ENCODE results near the gene MID1IP1. TPM values are rescaled to one million over a fixed set of nuclear protein-coding genes. Genes with fewer than 3 reads are reported as not detected.

MID1IP1 gene
- total RNA-seq, 4 donors from 2014 or later, result 51.5 to 119 (median 69.0) TPM

DNA sequence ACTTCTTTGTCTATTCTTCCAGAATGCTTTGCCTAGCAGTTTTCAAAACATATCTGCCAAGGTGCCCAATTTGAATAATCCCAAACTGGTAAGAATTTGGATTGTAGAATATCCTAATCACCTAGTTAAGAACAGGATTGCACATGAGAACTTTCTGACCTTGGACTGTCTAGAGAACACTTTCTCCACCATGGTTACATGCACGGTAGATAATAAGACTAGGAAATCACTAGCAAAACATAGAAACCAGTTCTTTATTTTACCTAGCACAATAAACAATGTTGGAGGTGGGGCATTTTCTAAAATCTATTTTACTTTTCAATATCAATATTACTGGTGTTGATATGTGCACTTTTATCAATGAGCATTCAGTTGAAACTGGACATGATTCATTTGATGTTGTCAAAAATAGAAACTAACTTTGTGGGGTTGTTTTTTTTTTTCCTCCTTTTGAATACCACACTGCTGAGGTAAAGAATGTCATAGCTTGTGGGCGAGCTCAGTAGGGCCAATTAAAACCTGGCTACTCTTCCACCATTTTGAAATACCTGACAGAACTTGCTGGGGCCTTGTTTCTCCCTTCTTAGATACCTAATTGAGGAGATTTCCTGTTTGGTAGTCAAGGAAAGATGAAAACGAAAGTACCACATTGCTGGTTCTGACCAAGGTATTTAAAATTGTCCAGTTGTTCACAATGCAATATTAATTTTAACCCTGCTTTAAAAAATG lies 10.4 kb downstream of the MID1IP1 start:
- Histone ChIP-seq H3K27me3 (no peaks in the 10 kb centered on the region), H3K36me3 (no peaks in the 10 kb centered on the region), H3K4me3 (no peak overlapping the region), H3K9me3 (no peaks in the 10 kb centered on the region), H3K4me1 (peaks cover 0 to 14% (median 7%) of the 10 kb centered on the region in 4 donors), H3K27ac (replicated peaks in 1 of 4) (no peak overlapping the region)
- TF ChIP-seq POLR2A (IDR thresholded peaks at IDR 0.05; ENCODE audit: low read depth) (no peak), EP300 (IDR thresholded peaks at IDR 0.05) (no peak), POLR2AphosphoS5 (IDR thresholded peaks at IDR 0.05) (no peak)
- TF ChIP-seq, protein P1, sequence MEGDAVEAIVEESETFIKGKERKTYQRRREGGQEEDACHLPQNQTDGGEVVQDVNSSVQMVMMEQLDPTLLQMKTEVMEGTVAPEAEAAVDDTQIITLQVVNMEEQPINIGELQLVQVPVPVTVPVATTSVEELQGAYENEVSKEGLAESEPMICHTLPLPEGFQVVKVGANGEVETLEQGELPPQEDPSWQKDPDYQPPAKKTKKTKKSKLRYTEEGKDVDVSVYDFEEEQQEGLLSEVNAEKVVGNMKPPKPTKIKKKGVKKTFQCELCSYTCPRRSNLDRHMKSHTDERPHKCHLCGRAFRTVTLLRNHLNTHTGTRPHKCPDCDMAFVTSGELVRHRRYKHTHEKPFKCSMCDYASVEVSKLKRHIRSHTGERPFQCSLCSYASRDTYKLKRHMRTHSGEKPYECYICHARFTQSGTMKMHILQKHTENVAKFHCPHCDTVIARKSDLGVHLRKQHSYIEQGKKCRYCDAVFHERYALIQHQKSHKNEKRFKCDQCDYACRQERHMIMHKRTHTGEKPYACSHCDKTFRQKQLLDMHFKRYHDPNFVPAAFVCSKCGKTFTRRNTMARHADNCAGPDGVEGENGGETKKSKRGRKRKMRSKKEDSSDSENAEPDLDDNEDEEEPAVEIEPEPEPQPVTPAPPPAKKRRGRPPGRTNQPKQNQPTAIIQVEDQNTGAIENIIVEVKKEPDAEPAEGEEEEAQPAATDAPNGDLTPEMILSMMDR (IDR thresholded peaks at IDR 0.05), result no peak
- WGBS, result 52% methylated on average over 3 of the region's 3 CpGs
- intact Hi-C loops (cut with DNase I), result no loop called here
- DNase-seq (ENCODE audit: extremely low spot score), result no peak

DNA sequence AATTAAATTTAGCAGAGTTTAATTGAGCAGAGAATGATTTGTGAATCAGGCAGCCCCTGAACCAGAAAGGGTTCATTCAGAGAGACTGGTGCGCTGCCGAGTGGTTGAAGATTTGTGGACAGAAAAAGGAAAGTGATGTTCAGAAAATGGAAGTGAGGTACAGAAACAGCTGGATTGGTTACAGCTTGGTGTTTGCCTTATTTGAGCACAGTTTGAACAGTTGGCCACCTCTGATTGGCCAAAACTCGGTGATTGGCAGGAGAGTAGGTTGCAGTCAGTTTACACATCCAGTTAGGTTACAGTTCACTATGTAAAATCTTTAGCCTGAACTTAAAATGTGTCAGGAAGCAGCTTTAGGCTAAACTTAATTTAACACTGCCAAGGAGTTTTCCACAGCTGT lies 14.9 kb downstream of the MID1IP1 start:
- TF ChIP-seq POLR2AphosphoS5 (IDR thresholded peaks at IDR 0.05) (no peak), POLR2A (IDR thresholded peaks at IDR 0.05; ENCODE audit: low read depth) (no peak), EP300 (IDR thresholded peaks at IDR 0.05) (no peak)
- TF ChIP-seq, protein P1 (IDR thresholded peaks at IDR 0.05), result no peak
- Histone ChIP-seq H3K4me1 (peaks cover 0 to 7% (median 3%) of the 10 kb centered on the region in 4 donors), H3K36me3 (no peaks in the 10 kb centered on the region), H3K9me3 (no peaks in the 10 kb centered on the region), H3K27me3 (no peaks in the 10 kb centered on the region), H3K27ac (replicated peaks in 1 of 4) (no peak overlapping the region), H3K4me3 (no peak overlapping the region)
- no peak for DNase-seq (ENCODE audit: extremely low spot score)
- WGBS, result 75% methylated on average over 3 of the region's 3 CpGs
- intact Hi-C loops (cut with DNase I), result no loop called here

- Histone ChIP-seq H3K4me3 (no peak overlapping the region), H3K36me3 (no peaks in the 10 kb centered on the region), H3K27me3 (no peaks in the 10 kb centered on the region), H3K27ac (replicated peaks in 1 of 4) (no peak overlapping the region), H3K9me3 (no peaks in the 10 kb centered on the region), H3K4me1 (peaks cover 0 to 7% (median 3%) of the 10 kb centered on the region in 4 donors)
- 31% methylated on average over 2 of the region's 2 CpGs for WGBS
- intact Hi-C loops (cut with DNase I), result no loop called here
- TF ChIP-seq, protein P1 (IDR thresholded peaks at IDR 0.05), result no peak
- no peak for TF ChIP-seq POLR2AphosphoS5 (IDR thresholded peaks at IDR 0.05)
- TF ChIP-seq EP300 (IDR thresholded peaks at IDR 0.05), result no peak
- TF ChIP-seq POLR2A (IDR thresholded peaks at IDR 0.05; ENCODE audit: low read depth), result no peak
- DNase-seq (ENCODE audit: extremely low spot score), result no peak
These were observed 15.9 kb downstream of the MID1IP1 start for GRCh38 chrX:38817004-38817703.

- no peak for DNase-seq (ENCODE audit: extremely low spot score)
- no peak for TF ChIP-seq POLR2A (IDR thresholded peaks at IDR 0.05; ENCODE audit: low read depth)
- no peak for TF ChIP-seq POLR2AphosphoS5 (IDR thresholded peaks at IDR 0.05)
- TF ChIP-seq EP300 (IDR thresholded peaks at IDR 0.05), result no peak
- TF ChIP-seq, protein P1 (IDR thresholded peaks at IDR 0.05), result no peak
- 97% methylated on average over 1 of the region's 1 CpG for WGBS
- no peak overlapping the region for H3K27ac ChIP-seq (replicated peaks in 1 of 4)
- intact Hi-C loops (cut with DNase I), result no loop called here
- H3K4me3 ChIP-seq, result no peak overlapping the region
- H3K9me3 ChIP-seq, result no peaks in the 10 kb centered on the region
- no peaks in the 10 kb centered on the region for H3K27me3 ChIP-seq
- H3K36me3 ChIP-seq, result no peaks in the 10 kb centered on the region
- peaks cover 0 to 7% (median 3%) of the 10 kb centered on the region in 4 donors for H3K4me1 ChIP-seq
These were observed 17.9 kb downstream of the MID1IP1 start for GRCh38 chrX:38819163-38819562.

Measured in esophagus muscularis mucosa (tissue), 4 donors.